Glutamatergic neuron (in vitro differentiated cells): ENCODE data around the gene GGNBP2. TPM values are rescaled to one million over a fixed set of nuclear protein-coding genes. Genes with fewer than 3 reads are reported as not detected.

Source experiments
- DNase-seq: peaks from one replicate; pipeline ENCODE4 v3.0.0; 2022
- H3K27ac Mint-ChIP-seq: one replicate; pipeline ENCODE4 v1.8.0; 2020; ENCODE audit warnings: mild to moderate bottlenecking, mixed read lengths, inconsistent platforms; ENCODE audit not compliant: unreplicated experiment
- H3K27me3 Mint-ChIP-seq: one replicate; pipeline ENCODE4 v1.8.0; 2020; ENCODE audit warnings: mild to moderate bottlenecking, moderate library complexity, mixed read lengths, inconsistent platforms; ENCODE audit not compliant: unreplicated experiment
- H3K36me3 Mint-ChIP-seq: one replicate; pipeline ENCODE4 v1.8.0; 2020; ENCODE audit warnings: mild to moderate bottlenecking, mixed read lengths, inconsistent platforms; ENCODE audit not compliant: unreplicated experiment
- H3K4me1 Mint-ChIP-seq: one replicate; pipeline ENCODE4 v1.8.0; 2020; ENCODE audit warnings: mild to moderate bottlenecking, low read depth, mixed read lengths, inconsistent platforms; ENCODE audit not compliant: unreplicated experiment
- H3K4me3 Mint-ChIP-seq: one replicate; pipeline ENCODE4 v1.8.0; 2020; ENCODE audit warnings: mild to moderate bottlenecking, mixed read lengths, inconsistent platforms; ENCODE audit not compliant: unreplicated experiment
- H3K9me3 Mint-ChIP-seq: one replicate; pipeline ENCODE4 v1.8.0; 2020; ENCODE audit warnings: mild to moderate bottlenecking, moderate library complexity, mixed read lengths, inconsistent platforms; ENCODE audit not compliant: unreplicated experiment
- total RNA-seq: library from RNA; stranded (reverse); fragmentation: NEBNext Ultra II Directional; extraction: Animal tissue kit (Norgen Biotek cat#: 25700); gene quantifications from one replicate; pipeline ENCODE4 v1.2.1, GENCODE V29; 2021; ENCODE audit not compliant: unreplicated experiment
- TF ChIP-seq, protein P1 (sequence below): fragments of 200-600 bp; sonication (generic); IDR thresholded peaks from one replicate; pipeline ENCODE4 v1.5.0; 2021; ENCODE audit not compliant: partially characterized antibody, unreplicated experiment

Gene GGNBP2
- total RNA-seq, 1 donor from 2014 or later = 105 TPM

DNA sequence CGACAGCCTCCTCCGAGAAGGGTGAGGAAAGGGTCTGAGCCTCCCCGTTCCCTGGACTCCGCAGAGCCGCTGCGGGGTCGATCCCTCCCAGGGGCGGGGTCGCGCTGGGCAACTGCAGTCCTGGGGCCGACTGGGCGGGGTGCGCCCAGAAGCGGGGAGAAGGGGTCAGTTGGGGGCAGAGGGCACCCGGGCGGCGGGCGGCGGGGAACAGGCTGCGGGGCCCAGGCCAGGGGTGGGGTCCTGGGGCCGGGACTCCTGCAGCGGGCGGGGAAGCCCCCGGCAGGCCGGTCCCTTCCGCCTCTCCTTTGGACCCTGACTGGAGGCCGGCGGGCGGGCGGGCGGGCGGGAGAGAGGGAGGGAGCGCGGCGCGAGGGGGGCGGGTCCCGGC is 352 bp downstream of the GGNBP2 start:
- peaks cover 13% of the 10 kb centered on the region for H3K9me3 Mint-ChIP-seq
- H3K36me3 Mint-ChIP-seq = no peaks in the 10 kb centered on the region
- TF ChIP-seq, protein P1, sequence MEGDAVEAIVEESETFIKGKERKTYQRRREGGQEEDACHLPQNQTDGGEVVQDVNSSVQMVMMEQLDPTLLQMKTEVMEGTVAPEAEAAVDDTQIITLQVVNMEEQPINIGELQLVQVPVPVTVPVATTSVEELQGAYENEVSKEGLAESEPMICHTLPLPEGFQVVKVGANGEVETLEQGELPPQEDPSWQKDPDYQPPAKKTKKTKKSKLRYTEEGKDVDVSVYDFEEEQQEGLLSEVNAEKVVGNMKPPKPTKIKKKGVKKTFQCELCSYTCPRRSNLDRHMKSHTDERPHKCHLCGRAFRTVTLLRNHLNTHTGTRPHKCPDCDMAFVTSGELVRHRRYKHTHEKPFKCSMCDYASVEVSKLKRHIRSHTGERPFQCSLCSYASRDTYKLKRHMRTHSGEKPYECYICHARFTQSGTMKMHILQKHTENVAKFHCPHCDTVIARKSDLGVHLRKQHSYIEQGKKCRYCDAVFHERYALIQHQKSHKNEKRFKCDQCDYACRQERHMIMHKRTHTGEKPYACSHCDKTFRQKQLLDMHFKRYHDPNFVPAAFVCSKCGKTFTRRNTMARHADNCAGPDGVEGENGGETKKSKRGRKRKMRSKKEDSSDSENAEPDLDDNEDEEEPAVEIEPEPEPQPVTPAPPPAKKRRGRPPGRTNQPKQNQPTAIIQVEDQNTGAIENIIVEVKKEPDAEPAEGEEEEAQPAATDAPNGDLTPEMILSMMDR = no peak
- H3K27ac Mint-ChIP-seq = peak overlapping the region; percentile 78
- DNase-seq = peak; percentile 78
- H3K4me1 Mint-ChIP-seq = peaks cover 6% of the 10 kb centered on the region
- H3K27me3 Mint-ChIP-seq = peaks cover 15% of the 10 kb centered on the region
- peak overlapping the region; percentile 87 for H3K4me3 Mint-ChIP-seq

DNA sequence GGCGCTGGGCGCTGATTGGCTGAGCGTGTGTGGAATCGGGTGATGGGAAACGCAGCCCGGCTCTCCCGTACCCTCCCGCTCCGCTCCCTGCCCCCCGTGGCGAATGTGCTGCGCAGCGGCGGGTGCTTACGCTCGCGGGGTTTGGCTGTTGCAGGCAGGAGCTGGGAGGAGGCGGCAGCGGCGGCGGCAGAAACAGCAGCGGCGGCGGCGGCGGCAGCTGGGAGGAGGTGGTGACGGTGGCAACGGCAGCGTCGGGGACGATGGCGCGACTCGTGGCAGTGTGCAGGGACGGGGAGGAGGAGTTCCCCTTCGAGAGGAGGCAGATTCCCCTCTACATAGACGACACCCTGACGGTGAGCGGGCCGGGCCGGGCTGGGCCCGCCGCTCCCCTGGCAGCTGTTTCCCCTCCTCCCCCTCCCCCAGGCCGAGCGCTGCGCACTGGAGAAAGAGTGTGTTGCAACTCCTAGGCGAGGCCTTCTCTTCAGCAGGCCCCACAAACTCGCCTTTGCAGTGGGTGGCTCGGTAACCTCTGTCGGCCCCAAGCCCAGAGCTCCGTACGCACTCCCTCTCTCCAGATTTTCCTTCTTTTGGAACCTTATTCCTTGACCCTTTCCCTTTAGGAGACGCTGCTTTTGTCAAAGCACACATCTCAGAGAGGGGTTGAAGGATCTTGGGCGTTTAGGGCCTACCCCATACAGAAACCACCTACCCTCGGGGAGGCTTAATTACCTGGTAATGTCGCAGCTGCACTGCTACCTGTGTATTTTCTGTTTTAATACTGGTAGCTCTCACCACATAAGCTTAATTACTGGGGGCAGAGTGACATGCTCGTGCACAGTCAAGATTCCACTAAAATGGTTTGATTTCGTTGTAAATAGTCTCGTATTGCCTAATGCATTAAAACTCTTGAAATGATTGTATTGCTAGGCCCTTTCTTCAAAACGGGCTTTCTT is 1.0 kb downstream of the GGNBP2 start:
- Mint-ChIP-seq H3K4me1 (peaks cover 6% of the 10 kb centered on the region), H3K9me3 (peaks cover 13% of the 10 kb centered on the region), H3K4me3 (peak overlapping the region; percentile 93), H3K27ac (peak overlapping the region; percentile 97), H3K27me3 (peaks cover 15% of the 10 kb centered on the region), H3K36me3 (no peaks in the 10 kb centered on the region)
- peak; percentile 99 for DNase-seq
- TF ChIP-seq, protein P1 = no peak

DNA sequence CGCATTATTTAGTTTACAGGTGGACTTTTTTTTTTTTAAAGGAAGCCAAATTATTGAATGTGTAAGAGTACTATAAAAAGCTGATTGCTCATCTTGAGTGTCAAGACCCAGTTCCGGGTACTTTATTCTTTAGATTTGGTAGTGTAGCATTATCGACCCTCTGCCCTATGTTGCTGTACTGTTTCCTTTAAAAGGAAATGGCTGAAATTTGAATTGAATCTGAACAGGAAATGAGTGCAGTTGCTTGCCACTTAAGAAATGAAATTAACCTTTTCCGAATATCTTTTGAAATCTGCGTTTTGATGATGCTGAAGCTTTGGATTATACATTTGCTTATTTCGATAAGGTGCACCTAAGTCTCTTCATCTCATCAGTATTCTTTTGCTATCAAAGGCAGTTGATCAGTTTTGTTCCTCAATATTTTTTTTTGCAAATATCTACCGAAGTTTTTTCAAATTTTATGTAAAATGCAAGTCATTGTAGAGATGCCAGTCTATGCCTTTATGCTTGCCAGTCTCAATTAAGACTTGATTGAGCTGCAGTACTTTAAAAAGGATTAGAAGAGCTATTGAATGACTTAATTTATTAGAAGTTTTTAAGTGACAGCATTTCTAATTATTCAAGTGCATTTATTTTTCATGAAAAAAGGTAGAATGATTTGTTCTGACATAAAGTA is 1.8 kb downstream of the GGNBP2 start:
- H3K36me3 Mint-ChIP-seq = no peaks in the 10 kb centered on the region
- peak overlapping the region; percentile 97 for H3K27ac Mint-ChIP-seq
- DNase-seq = no peak
- peaks cover 15% of the 10 kb centered on the region for H3K27me3 Mint-ChIP-seq
- H3K9me3 Mint-ChIP-seq = peaks cover 13% of the 10 kb centered on the region
- H3K4me1 Mint-ChIP-seq = peaks cover 6% of the 10 kb centered on the region
- H3K4me3 Mint-ChIP-seq = peak overlapping the region; percentile 93
- TF ChIP-seq, protein P1 = no peak

DNA sequence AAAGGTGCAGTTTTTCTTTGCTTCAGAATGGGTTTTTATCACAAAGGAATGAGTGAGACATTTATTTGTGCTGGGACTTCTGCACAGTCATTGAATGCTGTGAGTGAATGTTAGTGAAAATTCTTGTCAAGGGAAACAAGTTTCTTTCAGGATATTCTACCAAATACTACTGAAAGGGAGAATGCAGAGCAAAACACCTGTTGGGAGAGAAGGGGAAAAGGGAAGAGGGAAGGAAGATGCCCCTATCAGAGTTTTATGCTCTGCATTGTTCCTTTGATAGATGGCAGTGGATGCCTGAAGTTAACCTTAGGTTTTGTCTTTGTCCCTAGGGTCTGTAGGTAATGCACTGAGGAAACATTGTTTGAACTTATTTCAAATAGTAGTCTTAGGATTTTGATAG is 3.1 kb downstream of the GGNBP2 start:
- peak overlapping the region; percentile 93 for H3K4me3 Mint-ChIP-seq
- H3K4me1 Mint-ChIP-seq = peaks cover 6% of the 10 kb centered on the region
- peaks cover 15% of the 10 kb centered on the region for H3K27me3 Mint-ChIP-seq
- peaks cover 11% of the 10 kb centered on the region for H3K9me3 Mint-ChIP-seq
- H3K27ac Mint-ChIP-seq = no peak overlapping the region
- H3K36me3 Mint-ChIP-seq = no peaks in the 10 kb centered on the region
- no peak for DNase-seq
- TF ChIP-seq, protein P1 = no peak
